HG03460 (cell line): ENCODE results near the gene SRA1.

ENCODE experiments used
- ATAC-seq: cut with Tn5 transposase; IDR thresholded peaks from one replicate; pipeline ENCODE4 v1.9.1; 2021; ENCODE audit not compliant: unreplicated experiment

The SRA1 gene

GRCh38 chr5:140571105-140571504 is 13.8 kb upstream of the SRA1 start:
- ATAC-seq, result no peak

- ATAC-seq, result no peak
Observed at GRCh38 chr5:140570488-140570887, 13.2 kb upstream of the SRA1 start.

GRCh38 chr5:140570058-140570457 is 12.8 kb upstream of the SRA1 start:
- ATAC-seq, result no peak

GRCh38 chr5:140569197-140569596 is 11.9 kb upstream of the SRA1 start:
- no peak for ATAC-seq

- no peak for ATAC-seq
Observed at GRCh38 chr5:140568443-140569063, 11.3 kb upstream of the SRA1 start.

- no peak for ATAC-seq
Observed at GRCh38 chr5:140567871-140568270, 10.6 kb upstream of the SRA1 start.

GRCh38 chr5:140567136-140567818 is 10.0 kb upstream of the SRA1 start:
- ATAC-seq, result no peak

GRCh38 chr5:140566665-140567064 is 9.4 kb upstream of the SRA1 start:
- ATAC-seq, result no peak

GRCh38 chr5:140565780-140566095 is 8.5 kb upstream of the SRA1 start:
- no peak for ATAC-seq

- no peak for ATAC-seq
Observed at GRCh38 chr5:140565024-140565779, 7.9 kb upstream of the SRA1 start.

GRCh38 chr5:140564196-140565023 is 7.1 kb upstream of the SRA1 start, which contains the start of the genes APBB3 and SLC35A4:
Gene APBB3 (minus strand): TSS chr5:140564598. CDS start chr5:140564245, 353 bp downstream.
Gene SLC35A4 (plus strand): TSS chr5:140564828. CDS start chr5:140567170, 2,342 bp downstream.
- peak; percentile 89 for ATAC-seq

GRCh38 chr5:140563596-140563995 is 6.3 kb upstream of the SRA1 start:
- no peak for ATAC-seq

GRCh38 chr5:140561753-140562523 is 4.7 kb upstream of the SRA1 start:
- ATAC-seq, result no peak

- no peak for ATAC-seq
Observed at GRCh38 chr5:140560227-140560626, 3.0 kb upstream of the SRA1 start.

- ATAC-seq, result no peak
Observed at GRCh38 chr5:140558542-140558941, 1.3 kb upstream of the SRA1 start.

GRCh38 chr5:140557965-140558364 is 692 bp upstream of the SRA1 start:
- ATAC-seq, result no peak

- no peak for ATAC-seq
Observed at GRCh38 chr5:140556438-140556837, 835 bp downstream of the SRA1 start.

- ATAC-seq, result no peak
Observed at GRCh38 chr5:140555747-140556312, 1.4 kb downstream of the SRA1 start.

- ATAC-seq, result no peak
Observed at GRCh38 chr5:140554454-140554853, 2.8 kb downstream of the SRA1 start.

GRCh38 chr5:140553657-140554056 is 3.6 kb downstream of the SRA1 start:
- ATAC-seq, result no peak
